Bronchial epithelial cell (primary cell): Measurements from ENCODE around the gene BMPR2. TPM values are rescaled to one million over a fixed set of nuclear protein-coding genes. Genes with fewer than 3 reads are reported as not detected.
A peak's percentile ranks its signal among the peaks of the same experiment; 100 is the strongest.

ENCODE experiments used
- DNase-seq: peaks from one replicate; pipeline ENCODE4 v3.0.0-alpha.2; 2010; ENCODE audit warnings: low read depth
- FAIRE-seq: peaks from 2 replicates; lab custom pipeline; 2011; peaks lifted over from hg19 to GRCh38; lab: Jason Lieb, UNC
- H3K27me3 ChIP-seq: 2 replicates; pipeline ENCODE4 v1.5.1; 2011; ENCODE audit warnings: low read length; ENCODE audit not compliant: control insufficient read depth, insufficient read depth
- H3K36me3 ChIP-seq: 2 replicates; pipeline ENCODE4 v1.5.1; 2011; ENCODE audit warnings: low read length; ENCODE audit not compliant: control insufficient read depth, insufficient read depth
- H3K4me3 ChIP-seq: 2 replicates; pipeline ENCODE4 v1.5.1; 2011; ENCODE audit warnings: mild to moderate bottlenecking, low read depth, low read length, control low read depth
- CTCF ChIP-seq: IDR thresholded peaks from 2 replicates; pipeline ENCODE4 v1.5.1; 2011; ENCODE audit warnings: mild to moderate bottlenecking, moderate library complexity, low read length, control low read depth, inconsistent platforms; ENCODE audit not compliant: insufficient read depth, severe bottlenecking
- total RNA-seq: library from RNA; depleted of rRNA; stranded (reverse); fragments of >200 nt; gene quantifications from 2 replicates; pipeline ENCODE4 v1.2.1, GENCODE V29; 2014

BMPR2 gene
- total RNA-seq, 1 donor from 2014 or later = 6.3 TPM

- FAIRE-seq = no peak
- peaks cover 1% of the 10 kb centered on the region for H3K36me3 ChIP-seq
- no peaks in the 10 kb centered on the region for H3K27me3 ChIP-seq
- TF ChIP-seq CTCF = no peak
- H3K4me3 ChIP-seq = no peak overlapping the region
- DNase-seq = peak; percentile 80
Observed at GRCh38 chr2:202510911-202511310, 134.8 kb downstream of the BMPR2 start.

GRCh38 chr2:202512176-202512575 lies 136.0 kb downstream of the BMPR2 start:
- FAIRE-seq (no peak), DNase-seq (no peak)
- peaks cover 1% of the 10 kb centered on the region for H3K36me3 ChIP-seq
- H3K4me3 ChIP-seq = no peak overlapping the region
- TF ChIP-seq CTCF = no peak
- no peaks in the 10 kb centered on the region for H3K27me3 ChIP-seq

GRCh38 chr2:202514732-202515131 lies 138.6 kb downstream of the BMPR2 start:
- no peak for TF ChIP-seq CTCF
- no peak for FAIRE-seq
- H3K36me3 ChIP-seq = peaks cover 1% of the 10 kb centered on the region

GRCh38 chr2:202519453-202519852 lies 143.3 kb downstream of the BMPR2 start:
- no peaks in the 10 kb centered on the region for H3K27me3 ChIP-seq
- TF ChIP-seq CTCF = no peak
- DNase-seq = no peak
- no peak overlapping the region for H3K4me3 ChIP-seq
- peaks cover 5% of the 10 kb centered on the region for H3K36me3 ChIP-seq
- FAIRE-seq = no peak

More at GRCh38 chr2:202514732-202515131, 138.6 kb downstream of the BMPR2 start:
- H3K27me3 ChIP-seq = no peaks in the 10 kb centered on the region
- no peak for DNase-seq
- no peak overlapping the region for H3K4me3 ChIP-seq

- no peaks in the 10 kb centered on the region for H3K27me3 ChIP-seq
- DNase-seq (no peak), FAIRE-seq (no peak)
- no peak overlapping the region for H3K4me3 ChIP-seq
- H3K36me3 ChIP-seq = peaks cover 3% of the 10 kb centered on the region
- TF ChIP-seq CTCF = no peak
Observed at GRCh38 chr2:202521470-202521869, 145.3 kb downstream of the BMPR2 start.

GRCh38 chr2:202529389-202529788 lies 153.3 kb downstream of the BMPR2 start:
- TF ChIP-seq CTCF = no peak
- Histone ChIP-seq H3K27me3 (no peaks in the 10 kb centered on the region), H3K36me3 (no peaks in the 10 kb centered on the region), H3K4me3 (no peak overlapping the region)
- DNase-seq (peak; percentile 48), FAIRE-seq (no peak)
